Body of pancreas (tissue), 4 donors: Measurements from ENCODE around the gene CAMK1G.

Experiments used
- CTCF ChIP-seq, 7 experiments: fragments of 450-650 bp in 4 of 7; fragments of 200-600 bp in 3 of 7; sonication (generic) in 3 of 7; IDR thresholded peaks; one replicate each; pipeline ENCODE4 v1.5.1; 2016 to 2019; ENCODE audit warnings: antibody characterized with exemption in 7 of 7
- POLR2A ChIP-seq, 3 donors: fragments of 450-650 bp; IDR thresholded peaks; one replicate each; pipeline ENCODE4 v1.6.1; 2016; ENCODE audit warnings: antibody characterized with exemption in 3 of 3, mild to moderate bottlenecking in 2 of 3

- TF ChIP-seq POLR2A (IDR thresholded peaks at IDR 0.05) = no peak
- TF ChIP-seq CTCF (IDR thresholded peaks at IDR 0.05) = peak in 2 of 7 experiments; percentile 17 to 21
These were observed 6.9 kb downstream of the CAMK1G start for GRCh38 chr1:209590405-209590804.
